NCI-H510A treated with DMSO at 0.1 percent for 48 hours (cell line): ENCODE measurements around the gene ITPR3.
A peak's percentile ranks its signal among the peaks of the same experiment; 100 is the strongest.

Source experiments
- DNase-seq: peaks from one replicate; lab custom pipeline; 2025; lab: John Stamatoyannopoulos, UW

ITPR3 gene

DNA sequence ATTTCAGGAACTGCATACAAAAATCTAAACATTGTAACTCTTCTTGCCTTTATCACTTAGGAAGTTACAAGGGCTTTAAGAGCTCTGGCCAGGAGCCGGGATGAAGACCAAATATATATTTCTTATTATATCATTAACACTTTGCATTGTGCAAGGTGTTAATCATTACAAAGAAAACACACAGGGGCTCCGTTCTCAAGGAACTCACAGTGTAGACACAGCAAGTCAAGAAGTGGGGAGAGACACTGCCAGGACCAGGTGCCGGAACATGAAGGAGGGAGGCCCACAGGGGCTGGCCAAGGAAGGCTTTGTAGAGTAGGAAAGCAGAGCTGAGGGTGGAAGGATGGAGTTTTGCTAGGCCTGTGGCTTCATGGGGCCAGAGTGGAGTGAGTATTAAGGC, 17.4 kb downstream of the ITPR3 start:
- DNase-seq: no peak

DNA sequence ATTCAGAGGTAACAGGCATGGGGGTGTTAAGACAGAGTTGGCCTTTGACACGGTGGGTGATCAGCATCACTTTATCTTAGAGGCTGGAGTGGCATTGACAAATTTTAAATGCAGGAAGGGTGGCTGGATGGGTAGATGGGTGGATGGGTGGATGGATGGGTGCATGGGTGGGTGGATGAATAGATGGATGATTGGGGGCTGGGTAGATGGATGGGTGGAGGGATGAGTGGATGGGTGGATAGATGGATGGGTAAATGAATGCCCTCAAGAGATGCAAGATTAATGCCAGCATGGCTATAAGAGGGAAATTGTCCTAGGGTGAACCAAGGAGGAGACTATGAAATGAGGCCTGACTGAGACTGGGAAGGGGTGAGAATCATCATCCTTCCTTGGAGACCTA, 18.4 kb downstream of the ITPR3 start:
- DNase-seq: no peak

DNA sequence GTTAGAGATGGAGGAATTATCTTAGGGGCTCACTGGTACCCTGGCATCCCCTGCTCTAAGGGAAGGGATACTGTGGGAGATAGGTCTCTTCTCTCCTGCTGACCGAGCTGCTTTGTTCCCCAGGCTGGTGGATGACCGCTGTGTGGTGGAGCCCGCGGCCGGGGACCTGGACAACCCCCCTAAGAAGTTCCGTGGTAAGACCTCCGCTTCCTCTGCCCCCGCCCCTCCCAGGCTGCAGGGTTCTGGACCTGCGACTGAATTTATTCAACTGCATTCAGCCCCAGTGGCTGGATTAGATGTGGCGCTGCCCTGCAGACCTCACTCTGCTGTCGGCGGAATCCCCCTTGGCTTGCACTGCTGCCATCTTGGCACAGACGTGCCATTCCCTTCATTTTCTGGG, 19.2 kb downstream of the ITPR3 start:
- no peak for DNase-seq

DNA sequence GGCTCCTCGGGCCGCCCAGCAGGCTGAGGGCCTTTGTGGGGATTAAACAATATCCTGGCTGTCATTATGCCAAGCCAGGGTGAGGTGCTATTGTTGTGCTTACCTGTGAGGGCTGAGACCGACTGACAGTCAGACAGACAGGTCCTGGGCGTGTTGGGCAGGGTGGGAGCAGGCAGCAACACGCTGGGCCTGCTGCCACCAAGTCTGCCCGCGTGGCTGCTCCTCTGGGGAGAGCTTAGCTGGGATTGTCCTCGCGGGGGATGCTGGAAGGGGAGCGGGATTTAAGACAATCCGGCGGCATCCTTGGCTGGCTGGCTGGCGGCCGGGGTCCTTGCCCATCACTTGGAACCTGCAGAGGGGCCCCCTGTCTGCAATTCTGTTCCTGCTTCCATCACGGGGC, 20.0 kb downstream of the ITPR3 start:
- DNase-seq: no peak

DNA sequence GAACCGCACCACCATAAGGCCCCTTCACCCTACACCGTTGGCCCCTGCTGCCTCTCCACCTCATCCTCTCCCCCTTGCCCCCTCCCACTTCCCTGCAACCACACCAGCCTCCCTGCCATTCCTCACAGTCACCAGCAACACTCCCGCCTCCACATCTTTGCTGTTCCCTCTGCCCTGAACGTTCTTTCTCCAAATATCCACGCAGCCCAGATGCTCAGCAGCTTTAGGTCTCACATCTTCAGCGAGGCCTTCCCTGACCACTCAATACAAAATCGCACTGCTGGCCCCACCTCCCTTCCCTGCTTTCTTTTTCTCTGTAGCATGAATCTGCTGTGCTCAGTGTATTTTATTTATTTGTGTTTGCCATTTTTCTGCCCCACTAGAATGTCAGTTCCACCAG, 20.5 kb downstream of the ITPR3 start:
- no peak for DNase-seq

DNA sequence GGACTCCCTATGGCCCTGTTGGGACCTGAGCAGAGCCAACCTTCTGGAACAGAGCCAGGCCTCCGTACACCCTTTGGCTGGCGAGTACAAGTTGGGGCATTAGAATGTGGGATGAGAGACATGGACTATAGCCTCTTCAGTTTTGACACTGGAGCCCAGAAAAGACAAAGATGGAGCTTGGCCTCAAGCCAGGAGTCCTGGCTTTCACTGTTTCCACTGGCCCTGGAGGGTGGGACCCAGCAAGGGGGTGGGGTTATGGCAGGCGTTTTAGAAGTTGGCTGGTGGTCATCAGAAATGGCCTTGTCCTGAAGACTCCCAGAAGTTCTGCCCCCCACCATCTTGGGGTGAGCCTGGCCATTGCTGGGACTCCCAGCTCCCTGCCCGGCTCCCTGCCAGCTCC, 21.8 kb downstream of the ITPR3 start:
- no peak for DNase-seq

DNA sequence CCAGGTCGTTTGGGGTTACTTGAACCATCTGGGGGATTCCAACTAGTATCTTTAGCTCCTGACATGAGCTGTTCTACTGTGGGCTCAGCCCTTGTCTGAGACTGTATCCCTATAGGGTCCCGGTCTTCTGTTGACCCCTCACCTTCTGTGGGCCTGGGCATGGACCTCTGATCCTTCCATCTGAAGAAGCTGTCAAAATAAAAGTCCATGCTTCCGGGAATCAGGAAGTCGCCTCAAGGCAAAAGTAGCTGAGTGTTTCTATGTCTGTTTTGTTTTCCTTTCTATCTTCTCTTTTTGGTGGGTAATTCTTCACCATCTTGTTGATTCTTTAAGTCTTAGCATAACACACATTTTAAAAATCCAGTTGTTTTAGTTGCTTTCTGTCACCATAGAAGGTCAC, 30.3 kb downstream of the ITPR3 start:
- no peak for DNase-seq

DNA sequence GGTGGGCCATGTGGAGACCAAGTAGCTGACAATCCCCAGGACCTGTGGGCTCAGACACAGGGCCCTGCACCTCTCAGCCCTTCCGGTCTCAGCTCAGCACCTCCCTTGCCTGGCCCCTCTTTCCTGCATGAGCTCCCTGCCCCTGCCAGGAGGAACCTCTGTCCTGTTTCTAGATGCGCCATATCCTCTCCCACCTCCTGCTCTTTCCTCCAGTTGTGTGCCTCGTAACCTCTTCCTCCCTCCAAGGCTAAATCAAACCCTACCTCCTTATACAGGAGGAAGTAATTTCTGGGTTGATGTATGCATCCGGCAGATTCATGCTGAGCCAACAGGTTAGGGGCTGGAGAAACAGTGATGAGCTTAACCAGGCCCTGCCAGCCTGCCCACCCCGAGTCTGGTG, 30.9 kb downstream of the ITPR3 start:
- DNase-seq: no peak

DNA sequence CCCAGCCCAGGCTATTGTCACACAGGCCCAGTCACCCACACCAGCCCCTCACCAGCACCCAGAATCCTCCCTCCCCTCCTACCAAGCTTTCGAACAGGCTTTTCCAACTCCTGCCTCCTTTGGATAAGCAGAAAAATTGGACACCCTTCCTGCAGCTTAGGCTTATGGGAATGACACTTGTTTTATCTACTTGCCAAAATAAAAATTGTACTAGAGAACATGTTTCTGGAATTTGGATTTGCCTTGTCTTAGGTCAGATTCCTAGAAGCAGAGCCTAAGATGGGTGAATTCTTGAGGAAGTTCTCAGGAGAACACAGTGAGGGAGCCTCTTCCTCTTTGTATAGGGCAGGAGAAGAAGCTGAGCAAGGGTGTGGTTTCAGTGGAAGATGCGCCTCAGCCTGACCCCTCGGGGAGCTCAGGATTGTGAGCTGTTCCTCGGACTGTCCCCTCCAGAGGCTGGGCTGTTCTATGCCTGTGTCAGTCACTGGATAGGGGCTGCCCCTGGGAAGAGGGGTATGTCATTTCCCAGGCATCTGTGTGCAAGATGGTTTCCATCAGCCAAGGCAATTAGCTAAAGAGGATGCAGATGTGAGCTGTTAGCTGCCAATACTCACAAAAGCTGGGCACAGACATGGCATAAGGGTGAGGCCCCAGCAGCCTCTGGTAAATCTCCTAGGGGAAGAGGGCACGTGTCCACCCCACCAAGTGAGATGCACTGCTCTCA, 33.9 kb downstream of the ITPR3 start:
- no peak for DNase-seq

DNA sequence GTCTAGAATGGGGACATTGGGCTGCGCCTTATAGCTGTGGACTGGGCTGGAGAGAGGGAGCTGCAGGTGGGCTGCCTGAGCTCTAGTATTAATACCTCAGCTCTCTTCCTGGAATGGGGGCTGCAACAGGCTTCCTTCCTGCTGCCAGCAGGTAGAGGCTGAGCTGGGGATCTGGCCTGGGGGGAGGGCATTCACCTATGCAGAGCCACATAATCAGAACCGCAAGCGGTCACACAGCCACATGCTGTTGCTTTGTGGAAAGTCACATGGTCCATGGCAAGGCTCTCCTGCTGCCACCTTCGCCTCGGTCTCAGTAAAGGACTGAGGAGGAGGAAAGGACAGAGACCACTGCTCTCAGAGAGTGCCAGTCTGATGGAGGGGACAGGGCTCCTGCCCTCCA, 35.7 kb downstream of the ITPR3 start:
- DNase-seq: no peak

DNA sequence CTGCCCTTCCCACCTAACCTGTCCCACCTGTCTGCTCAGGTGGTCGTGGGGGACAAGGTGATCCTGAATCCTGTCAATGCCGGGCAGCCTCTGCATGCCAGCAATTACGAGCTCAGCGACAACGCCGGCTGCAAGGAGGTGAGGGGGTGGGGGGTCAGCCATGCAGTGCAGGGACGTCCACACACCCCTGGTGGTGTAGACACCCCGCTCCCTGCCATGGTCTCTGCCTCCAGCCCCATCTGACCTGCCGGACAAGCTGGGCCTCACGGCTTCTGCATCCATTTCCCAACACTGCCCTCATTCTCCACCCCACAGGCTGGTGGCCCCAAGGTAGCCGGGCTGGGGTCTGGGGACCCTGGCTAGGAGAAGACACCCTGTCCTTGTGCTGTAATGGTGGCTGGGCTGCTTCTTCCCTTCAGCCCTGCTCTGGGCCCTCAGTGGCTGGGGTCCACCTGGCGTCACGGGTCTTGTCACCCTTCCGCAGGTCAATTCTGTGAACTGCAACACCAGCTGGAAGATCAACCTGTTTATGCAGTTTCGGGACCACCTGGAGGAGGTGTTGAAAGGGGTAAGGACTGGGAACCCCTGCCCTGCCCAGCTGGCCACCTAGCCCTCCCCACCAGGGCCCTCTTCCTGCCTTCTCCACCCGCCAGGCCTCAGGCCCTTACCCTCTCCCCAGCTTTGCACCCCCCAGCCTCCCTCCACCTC, 38.0 kb downstream of the ITPR3 start:
- no peak for DNase-seq

DNA sequence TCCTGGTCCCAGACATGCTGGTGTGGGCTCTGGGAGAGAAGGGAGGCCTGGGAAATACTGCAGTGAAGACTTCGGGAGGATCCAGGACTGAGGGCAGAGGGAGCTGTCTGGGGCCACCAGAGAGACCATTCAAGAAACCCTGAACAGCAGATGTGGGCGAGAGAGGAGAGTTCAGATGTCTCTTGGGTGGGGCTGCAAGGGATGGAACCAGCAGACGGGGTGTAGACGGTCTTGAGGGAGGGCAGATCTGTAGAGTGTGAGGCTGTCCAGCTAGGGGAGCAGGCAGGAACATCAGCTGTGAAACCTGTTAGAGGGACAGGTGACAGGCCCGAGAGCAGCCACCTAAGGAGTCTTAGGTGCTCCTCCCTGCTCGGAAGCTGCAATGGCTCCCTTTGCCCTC, 38.9 kb downstream of the ITPR3 start:
- no peak for DNase-seq

DNA sequence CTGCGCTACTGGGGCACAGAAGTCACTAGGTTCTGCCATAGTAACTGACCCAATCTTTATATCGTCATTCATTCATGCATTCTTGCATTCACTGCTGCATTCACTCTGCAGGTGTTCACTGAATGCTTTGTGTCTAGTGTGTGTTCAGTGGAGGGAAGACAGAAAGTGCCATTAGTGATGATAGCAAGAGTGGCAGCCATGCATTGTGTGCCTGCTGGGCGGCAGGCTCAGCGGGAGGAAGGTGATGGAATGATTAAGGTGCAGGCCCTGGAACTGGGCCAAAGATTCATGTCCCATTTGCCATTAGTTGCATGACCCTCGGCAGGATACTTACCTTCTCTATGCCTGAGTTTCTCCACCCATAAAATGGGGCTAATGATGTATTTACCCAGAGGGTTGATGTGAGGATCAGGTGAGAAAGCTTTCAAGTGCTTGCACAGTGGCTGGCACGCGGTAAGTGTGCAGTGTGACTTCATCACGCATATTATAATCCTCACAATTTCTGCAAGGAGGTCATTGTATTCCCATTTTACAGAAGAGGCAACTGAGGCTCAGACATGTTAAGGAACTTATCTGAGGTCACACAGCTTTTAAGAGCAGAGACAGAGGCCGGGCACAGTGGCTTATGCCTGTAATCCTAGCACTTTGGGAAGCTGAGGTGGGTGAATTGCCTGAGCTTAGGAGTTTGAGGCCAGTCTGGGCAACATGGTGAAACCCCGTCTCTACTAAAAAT, 40.1 kb downstream of the ITPR3 start:
- no peak for DNase-seq

DNA sequence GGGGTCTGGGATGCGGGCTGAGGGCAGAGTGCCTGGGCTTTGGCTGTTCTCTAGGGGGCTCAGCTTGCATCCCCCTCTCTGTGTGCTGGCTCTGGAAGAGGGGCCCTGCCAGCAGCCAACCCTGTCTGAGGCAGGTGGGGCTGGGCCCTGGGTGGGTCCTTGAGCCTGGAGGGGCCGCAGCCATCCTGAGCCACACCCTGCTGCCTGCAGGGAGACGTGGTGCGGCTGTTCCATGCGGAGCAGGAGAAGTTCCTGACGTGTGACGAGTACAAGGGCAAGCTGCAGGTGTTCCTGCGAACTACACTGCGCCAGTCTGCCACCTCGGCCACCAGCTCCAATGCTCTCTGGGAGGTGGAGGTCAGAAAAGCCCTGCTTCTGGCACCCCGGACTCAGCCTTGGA, 41.2 kb downstream of the ITPR3 start:
- no peak for DNase-seq

DNA sequence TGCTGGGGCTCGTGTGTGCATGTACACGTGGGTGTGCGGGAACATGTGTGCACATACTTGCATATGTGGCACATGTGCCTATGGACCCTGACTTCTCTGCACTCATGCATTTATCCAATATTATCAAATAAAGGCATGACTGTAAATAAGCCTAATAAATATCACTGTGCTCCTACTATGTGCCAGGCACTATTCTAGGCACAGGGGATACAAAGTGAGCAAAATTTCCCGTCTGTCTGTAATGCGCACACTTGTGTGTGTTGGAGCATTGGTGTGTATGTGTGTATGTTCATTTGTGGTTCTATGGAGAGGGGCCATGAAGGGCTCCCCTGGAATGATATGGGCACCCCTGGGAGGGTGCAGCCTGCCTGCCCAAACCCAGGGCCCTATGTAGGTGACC, 41.9 kb downstream of the ITPR3 start:
- DNase-seq: no peak

DNA sequence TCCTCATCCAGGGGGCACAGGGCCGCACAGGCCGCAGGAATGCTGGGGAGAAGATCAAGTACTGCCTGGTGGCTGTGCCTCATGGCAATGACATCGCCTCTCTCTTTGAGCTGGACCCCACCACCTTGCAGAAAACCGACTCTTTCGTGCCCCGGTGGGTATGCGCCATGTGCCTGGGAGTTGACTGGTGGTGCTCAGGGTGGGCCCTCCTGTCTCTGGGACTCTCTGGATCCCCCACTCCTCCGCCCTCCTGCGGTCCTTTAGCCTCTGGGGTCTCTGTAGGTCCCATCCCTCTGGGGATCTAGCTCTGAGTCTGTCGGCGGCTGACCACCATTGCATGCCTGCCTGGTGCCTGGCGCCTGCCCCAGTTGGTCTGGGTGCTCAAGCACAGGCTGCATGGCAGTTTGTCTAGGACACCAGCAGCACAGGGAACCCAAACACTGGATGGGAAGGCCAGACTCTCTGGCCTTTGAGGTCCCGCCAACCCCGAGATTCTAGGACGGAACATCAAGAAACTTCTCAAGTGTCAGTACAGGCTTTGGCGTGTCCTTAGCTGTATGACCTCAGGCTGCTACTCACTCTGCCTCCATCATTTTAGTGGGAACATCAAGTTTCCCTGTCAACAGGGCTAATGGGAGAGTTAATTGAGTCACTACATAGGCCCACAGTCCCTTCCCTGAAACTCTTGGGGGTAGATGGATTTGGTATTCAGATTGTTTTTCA, 42.8 kb downstream of the ITPR3 start:
- no peak for DNase-seq

DNA sequence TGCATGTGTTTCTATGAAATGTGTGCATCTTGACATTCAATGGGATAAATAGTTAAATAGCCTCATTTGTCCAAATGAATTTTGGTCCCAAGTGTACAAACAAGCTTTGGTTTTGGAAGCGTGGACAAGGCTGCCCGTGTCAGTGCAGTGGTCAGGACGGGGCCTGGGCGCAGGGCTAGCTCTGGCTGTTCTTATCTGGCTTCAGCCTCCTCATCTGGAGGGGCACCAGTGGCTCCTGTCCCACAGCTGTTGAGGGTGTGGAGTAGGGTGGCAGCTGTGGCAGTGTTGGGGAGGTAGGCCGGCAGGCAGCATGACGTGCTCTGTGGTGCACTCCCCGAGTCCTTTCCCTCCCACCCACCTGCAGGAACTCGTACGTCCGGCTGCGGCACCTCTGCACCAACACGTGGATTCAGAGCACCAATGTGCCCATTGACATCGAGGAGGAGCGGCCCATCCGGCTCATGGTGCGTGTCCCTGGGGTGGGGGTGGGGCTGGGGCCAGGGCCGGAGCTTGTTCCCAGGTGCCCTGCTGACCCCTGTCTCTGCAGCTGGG, 43.5 kb downstream of the ITPR3 start:
- no peak for DNase-seq

DNA sequence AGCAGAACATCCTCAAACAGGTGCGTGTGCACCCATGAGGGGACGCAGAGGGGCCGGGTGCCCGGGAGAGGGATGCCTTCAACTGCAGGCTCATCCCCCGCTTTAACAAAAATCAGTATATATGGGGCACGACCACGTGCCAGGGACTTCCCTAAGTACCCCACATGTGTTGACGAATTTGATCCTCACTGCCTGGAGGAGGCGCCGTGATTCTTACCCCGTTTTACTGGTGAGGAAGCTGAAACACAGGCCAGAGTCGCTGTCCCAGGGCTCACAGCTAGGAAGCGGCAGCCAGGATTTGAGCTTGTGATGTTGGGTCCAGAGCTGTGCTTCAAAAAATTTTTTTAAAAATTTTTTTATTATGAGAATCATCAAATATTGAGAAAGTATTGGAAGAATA, 44.8 kb downstream of the ITPR3 start:
- DNase-seq: no peak

DNA sequence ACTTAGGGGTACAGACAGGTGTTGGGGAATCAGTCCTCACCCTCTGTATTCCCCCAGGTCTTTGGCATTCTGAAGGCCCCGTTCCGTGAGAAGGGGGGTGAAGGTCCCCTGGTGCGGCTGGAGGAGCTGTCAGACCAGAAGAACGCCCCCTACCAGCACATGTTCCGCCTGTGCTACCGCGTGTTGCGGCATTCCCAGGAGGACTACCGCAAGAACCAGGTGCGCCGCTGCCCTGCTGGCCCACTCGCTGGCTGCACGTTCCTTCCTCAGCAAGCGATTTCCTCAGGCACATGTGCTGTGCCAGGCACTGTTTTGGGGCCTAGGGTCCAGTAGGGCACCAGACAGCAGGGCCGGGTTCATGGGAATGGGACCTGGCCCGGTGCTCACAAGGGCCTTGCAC, 46.0 kb downstream of the ITPR3 start:
- no peak for DNase-seq

DNA sequence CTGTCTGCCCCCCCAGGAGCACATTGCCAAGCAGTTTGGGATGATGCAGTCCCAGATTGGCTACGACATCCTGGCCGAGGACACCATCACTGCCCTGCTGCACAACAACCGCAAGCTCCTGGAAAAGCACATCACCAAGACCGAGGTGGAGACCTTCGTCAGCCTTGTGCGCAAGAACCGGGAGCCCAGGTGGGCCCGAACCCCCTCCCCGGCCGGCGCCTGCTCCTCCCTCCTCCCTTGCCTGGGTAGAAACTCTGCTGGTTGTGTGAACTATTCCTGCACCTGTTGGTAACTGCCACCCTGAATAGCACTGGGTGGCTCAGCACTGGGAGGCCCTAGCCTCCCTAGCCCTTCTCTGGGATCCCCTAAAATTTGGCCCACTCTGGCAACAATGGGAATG, 46.7 kb downstream of the ITPR3 start:
- DNase-seq: no peak

DNA sequence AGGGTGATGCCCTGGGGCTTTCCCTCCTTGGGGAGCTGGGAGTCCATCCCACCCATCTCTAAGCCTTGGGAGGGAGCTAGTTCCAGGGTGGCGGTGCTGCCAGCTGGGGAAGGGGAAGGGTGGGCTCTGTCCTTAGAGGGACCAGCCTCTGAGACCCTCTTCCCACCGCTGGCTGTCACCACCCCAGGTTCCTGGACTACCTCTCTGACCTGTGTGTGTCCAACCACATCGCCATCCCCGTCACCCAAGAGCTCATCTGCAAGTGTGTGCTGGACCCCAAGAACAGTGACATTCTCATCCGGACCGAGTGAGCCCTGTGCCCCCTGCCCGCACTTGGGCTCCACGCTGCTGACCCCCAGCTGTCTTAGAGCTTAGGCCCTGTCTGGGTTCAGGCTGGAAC, 47.2 kb downstream of the ITPR3 start:
- DNase-seq: no peak

DNA sequence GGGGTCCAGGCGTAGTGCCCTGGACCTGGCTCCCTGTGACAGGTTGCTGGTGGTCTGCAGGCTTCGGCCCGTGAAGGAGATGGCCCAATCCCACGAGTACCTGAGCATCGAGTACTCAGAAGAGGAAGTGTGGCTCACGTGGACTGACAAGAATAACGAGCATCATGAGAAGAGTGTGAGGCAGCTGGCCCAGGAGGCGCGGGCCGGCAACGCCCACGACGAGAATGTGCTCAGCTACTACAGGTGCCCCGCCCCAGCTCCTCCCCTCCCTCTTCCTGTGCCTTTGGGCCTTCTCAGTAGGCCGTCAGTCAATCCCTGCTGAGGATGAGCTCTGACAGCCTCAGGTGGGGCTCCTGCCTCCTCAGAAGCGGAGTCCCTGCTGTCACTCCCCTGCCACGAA, 47.8 kb downstream of the ITPR3 start:
- DNase-seq: peak; percentile 47
